ENCODE measurements around the gene CDKL5. TPM values are rescaled to one million over a fixed set of nuclear protein-coding genes. Genes with fewer than 3 reads are reported as not detected.

CDKL5 gene
- total RNA-seq, 6 donors from 2014 or later, result 17.8 to 47.1 (median 23.4) TPM

DNA sequence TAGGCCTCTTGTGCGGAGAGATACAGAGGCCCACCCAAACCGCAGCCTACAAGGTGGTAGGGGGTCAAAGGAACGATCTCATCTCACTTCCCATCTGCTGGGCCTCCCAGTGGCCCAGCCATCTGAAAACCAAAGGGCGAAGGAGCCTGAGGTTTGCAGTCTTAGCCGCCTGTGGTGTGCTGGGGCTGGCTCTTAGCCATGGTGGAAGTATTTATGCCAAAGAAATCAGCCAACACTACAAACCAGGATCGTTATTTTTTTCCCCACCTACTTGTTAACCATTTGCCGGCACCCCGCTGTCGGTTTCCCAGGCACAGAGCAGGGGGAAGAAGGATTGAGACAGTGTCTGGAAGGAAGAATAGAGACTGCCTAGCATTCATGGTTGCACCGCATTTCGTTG, 30.9 kb upstream of the CDKL5 start:
- DNase-seq (no peak), ATAC-seq (ENCODE audit: low FRiP score in 2 of 2) (no peak)
- WGBS, 2 donors, result 68 to 80% methylated on average over 8 to 11 of the region's 11 CpGs
- no peak overlapping the region for H3K27ac ChIP-seq
- H3K9me3 ChIP-seq, result no peaks in the 10 kb centered on the region
- H3K36me3 ChIP-seq, result no peaks in the 10 kb centered on the region
- TF ChIP-seq EP300 (IDR thresholded peaks at IDR 0.05) (no peak), POLR2AphosphoS5 (IDR thresholded peaks at IDR 0.05) (no peak), CTCF (IDR thresholded peaks at IDR 0.05) (no peak), POLR2A (IDR thresholded peaks at IDR 0.05) (no peak)
- H3K4me3 ChIP-seq, result no peak overlapping the region
- H3K4me1 ChIP-seq, result peaks cover 0 to 4% (median 0%) of the 10 kb centered on the region in 4 donors
- no peaks in the 10 kb centered on the region for H3K27me3 ChIP-seq

DNA sequence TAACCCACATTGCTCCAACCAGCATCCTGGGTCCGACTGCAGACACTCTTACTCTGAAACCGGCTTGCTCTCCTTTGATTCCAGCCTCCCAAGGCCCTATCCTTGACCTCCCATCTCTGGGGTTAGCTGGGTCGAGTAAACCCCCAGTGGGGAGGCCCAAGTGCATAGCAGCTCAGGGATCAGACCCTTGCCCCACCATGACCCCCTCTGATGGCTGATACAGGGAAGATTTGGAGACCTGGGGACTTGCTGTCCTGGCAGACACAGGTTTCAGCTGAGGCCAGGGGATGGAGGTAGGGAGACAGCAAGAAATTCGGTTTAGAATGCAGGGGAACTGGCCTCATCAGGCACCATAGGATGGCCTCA, 23.6 kb upstream of the CDKL5 start:
- TF ChIP-seq POLR2AphosphoS5 (IDR thresholded peaks at IDR 0.05) (no peak), EP300 (IDR thresholded peaks at IDR 0.05) (no peak), POLR2A (IDR thresholded peaks at IDR 0.05) (no peak), CTCF (IDR thresholded peaks at IDR 0.05) (no peak)

GRCh38 chrX:18406531-18407266, 18.7 kb upstream of the CDKL5 start:
- no peak for TF ChIP-seq POLR2AphosphoS5 (IDR thresholded peaks at IDR 0.05)
- no peak for TF ChIP-seq POLR2A (IDR thresholded peaks at IDR 0.05)
- no peak for TF ChIP-seq CTCF (IDR thresholded peaks at IDR 0.05)
- TF ChIP-seq EP300 (IDR thresholded peaks at IDR 0.05), result no peak
- no peaks in the 10 kb centered on the region for H3K9me3 ChIP-seq
- no peak overlapping the region for H3K4me3 ChIP-seq
- ATAC-seq (ENCODE audit: low FRiP score in 2 of 2) (no peak), DNase-seq (no peak)
- no peaks in the 10 kb centered on the region for H3K4me1 ChIP-seq
- 81 to 85% methylated on average over 7 to 8 of the region's 8 CpGs for WGBS, 2 donors
- H3K27ac ChIP-seq, result no peak overlapping the region
- no peaks in the 10 kb centered on the region for H3K36me3 ChIP-seq
- H3K27me3 ChIP-seq, result no peaks in the 10 kb centered on the region

More for the DNA sequence above, 23.6 kb upstream of the CDKL5 start:
- no peak overlapping the region for H3K4me3 ChIP-seq
- H3K9me3 ChIP-seq, result no peaks in the 10 kb centered on the region
- H3K27me3 ChIP-seq, result no peaks in the 10 kb centered on the region
- WGBS, 2 donors, result 70 to 90% methylated on average over 3 to 4 of the region's 4 CpGs
- ATAC-seq (ENCODE audit: low FRiP score in 2 of 2), result peak in 1 of 2 donors; percentile 12
- H3K4me1 ChIP-seq, result no peaks in the 10 kb centered on the region
- no peaks in the 10 kb centered on the region for H3K36me3 ChIP-seq
- H3K27ac ChIP-seq, result no peak overlapping the region
- no peak for DNase-seq

- 73 to 79% methylated on average over 5 of the region's 5 CpGs for WGBS, 2 donors
- no peak for ATAC-seq (ENCODE audit: low FRiP score in 2 of 2)
- Histone ChIP-seq H3K4me3 (no peak overlapping the region), H3K27ac (no peak overlapping the region), H3K9me3 (no peaks in the 10 kb centered on the region), H3K4me1 (no peaks in the 10 kb centered on the region), H3K27me3 (no peaks in the 10 kb centered on the region), H3K36me3 (no peaks in the 10 kb centered on the region)
- DNase-seq, result peak in 1 of 2 donors; percentile 21
- TF ChIP-seq POLR2A (IDR thresholded peaks at IDR 0.05), result no peak
- TF ChIP-seq CTCF (IDR thresholded peaks at IDR 0.05), result peak in 3 of 6 experiments; percentile 12 to 36 (median 32)
Observed at GRCh38 chrX:18410038-18410437, 15.4 kb upstream of the CDKL5 start.

GRCh38 chrX:18415386-18415785, 10.0 kb upstream of the CDKL5 start:
- H3K27me3 ChIP-seq, result no peaks in the 10 kb centered on the region
- no peaks in the 10 kb centered on the region for H3K4me1 ChIP-seq
- no peak for DNase-seq
- ATAC-seq (ENCODE audit: low FRiP score in 2 of 2), result no peak
- no peak overlapping the region for H3K27ac ChIP-seq
- no peaks in the 10 kb centered on the region for H3K9me3 ChIP-seq
- no peaks in the 10 kb centered on the region for H3K36me3 ChIP-seq
- TF ChIP-seq POLR2AphosphoS5 (IDR thresholded peaks at IDR 0.05) (no peak), POLR2A (IDR thresholded peaks at IDR 0.05) (no peak), EP300 (IDR thresholded peaks at IDR 0.05) (no peak), CTCF (IDR thresholded peaks at IDR 0.05) (no peak)
- H3K4me3 ChIP-seq, result no peak overlapping the region

Measured in upper lobe of left lung (tissue), 6 donors.